GM21360 (cell line): Measurements from ENCODE around the gene GPRC5B.

Source experiments
- ATAC-seq: cut with Tn5 transposase; IDR thresholded peaks from one replicate; pipeline ENCODE4 v1.9.1; 2021; ENCODE audit warnings: mild to moderate bottlenecking, moderate library complexity; ENCODE audit not compliant: unreplicated experiment

The GPRC5B gene

DNA sequence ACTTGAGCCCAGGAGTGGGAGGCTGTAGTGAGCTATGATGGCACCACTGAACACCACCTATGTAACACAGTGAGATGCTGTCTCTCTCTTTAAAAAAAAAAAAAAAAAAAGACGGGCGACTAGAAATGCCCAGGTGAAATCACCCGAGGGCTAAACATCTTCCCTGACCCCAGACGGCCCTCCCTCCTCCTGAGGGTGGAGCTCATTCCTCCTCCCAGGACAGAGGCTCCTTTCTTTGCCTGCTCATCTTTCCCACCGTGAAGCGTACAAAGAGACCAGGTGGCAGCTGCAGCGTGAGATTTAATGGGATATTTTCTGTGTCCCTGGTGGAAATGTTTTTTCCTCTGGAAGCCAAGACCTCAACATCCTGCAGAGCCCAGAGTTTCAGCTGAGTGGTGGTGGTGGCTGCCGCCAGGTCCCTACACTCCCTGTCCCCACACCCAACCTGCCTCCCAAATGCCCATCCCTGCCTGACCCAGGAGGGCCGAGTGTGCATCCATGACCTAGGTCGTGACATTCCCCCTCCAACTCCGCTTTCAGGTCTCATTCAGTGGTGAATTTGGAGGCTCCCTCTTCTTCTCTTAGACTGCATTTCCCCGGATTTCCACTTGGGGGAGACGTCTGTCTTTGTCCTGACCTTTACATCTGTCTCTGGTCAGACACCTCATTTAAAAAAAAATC, 14.4 kb upstream of the GPRC5B start:
- no peak for ATAC-seq

DNA sequence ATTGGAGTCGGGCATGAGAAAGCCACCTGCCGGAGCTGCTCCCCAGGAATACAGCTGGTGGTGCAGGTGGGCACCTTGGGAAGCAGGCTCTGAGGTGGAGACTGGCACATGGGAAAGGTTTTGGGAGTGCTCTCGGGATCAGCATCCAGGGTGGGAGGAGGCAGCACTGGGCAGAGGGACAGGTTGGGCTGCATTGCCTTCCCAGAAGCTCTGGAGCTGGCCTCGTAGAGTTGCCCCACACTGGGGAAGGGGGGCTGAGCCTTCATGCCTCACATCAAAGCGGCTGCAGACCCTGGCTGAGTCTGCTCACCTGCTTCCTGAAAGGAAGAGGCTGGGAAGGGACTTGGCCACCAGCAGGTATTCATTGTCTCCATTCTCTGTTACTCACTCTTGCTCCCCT, 13.5 kb upstream of the GPRC5B start:
- ATAC-seq, result no peak

DNA sequence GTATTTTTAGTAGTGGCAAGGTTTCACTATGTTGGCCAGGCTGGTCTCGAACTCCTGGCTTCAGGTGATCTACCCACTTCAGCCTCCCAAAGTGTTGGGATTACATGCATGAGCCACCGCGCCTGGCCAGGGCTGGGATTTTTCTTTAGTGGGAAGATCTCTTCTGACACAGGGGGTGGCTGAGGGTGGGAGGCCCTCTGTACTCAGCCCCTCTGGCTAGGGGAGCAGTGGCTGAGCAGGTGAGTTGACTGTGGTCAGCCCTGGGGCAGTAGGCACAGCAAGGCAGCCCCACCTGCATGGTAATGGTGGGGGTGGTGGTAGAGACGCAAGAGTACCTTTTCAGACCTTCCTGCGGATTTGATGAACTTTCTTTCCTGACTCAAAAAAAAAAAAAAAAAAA, 12.3 kb upstream of the GPRC5B start:
- no peak for ATAC-seq

DNA sequence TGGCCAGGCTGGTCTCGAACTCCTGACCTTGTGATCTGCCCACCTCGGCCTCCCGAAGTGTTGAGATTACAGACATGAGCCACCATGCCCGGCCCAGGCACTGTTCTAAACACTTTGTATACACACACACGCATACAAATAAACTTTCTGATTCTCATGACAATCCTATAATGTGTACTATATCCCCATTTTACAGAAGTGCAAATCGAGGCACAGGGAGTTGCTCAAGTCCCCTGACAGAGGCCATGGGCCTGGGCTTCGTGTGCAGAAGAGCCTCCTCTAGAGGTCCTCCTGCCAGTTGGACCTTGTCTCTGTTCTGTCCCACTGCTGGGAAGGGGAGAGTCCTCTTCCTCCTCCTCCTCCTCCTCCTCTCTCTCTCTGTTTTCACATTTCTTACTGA, 9.9 kb upstream of the GPRC5B start:
- ATAC-seq, result no peak

DNA sequence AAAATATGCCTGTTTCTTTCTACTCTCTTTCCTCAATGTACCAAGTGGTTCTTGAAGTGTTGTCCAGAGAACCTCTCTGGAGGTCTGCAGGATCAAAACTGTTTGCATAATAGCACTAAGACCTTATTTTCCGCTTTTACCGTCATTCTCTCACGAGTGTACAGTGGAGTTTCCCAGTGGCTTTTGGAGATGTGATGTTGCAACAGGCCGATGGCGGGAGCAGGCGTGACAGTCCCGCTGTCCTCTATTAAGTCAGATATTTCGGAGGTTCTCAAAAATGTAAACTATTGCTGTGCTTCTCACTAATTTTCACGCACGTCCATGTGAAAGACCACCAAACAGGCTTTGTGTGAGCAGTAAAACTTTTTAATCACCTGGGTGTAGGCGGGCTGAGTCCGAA, 8.3 kb upstream of the GPRC5B start:
- ATAC-seq, result no peak

DNA sequence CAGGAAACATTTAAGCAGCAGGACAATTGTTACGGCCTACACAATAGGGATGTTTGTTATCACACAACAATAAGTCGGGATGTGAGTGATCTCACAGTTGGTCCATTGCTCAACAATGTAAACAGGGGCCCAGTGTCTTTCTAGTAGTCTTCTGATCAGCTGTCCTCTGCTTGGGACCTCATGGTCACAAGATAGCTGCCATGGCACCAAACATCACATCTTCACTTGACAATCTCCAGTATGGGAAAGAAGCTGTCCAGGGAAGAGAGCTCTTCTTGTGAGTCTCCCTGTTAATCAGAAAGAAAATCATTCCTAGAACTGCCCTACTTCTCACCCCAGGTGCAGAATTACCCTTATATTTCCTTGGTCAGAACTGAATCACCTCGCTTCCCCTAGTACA, 6.3 kb upstream of the GPRC5B start:
- ATAC-seq, result no peak

DNA sequence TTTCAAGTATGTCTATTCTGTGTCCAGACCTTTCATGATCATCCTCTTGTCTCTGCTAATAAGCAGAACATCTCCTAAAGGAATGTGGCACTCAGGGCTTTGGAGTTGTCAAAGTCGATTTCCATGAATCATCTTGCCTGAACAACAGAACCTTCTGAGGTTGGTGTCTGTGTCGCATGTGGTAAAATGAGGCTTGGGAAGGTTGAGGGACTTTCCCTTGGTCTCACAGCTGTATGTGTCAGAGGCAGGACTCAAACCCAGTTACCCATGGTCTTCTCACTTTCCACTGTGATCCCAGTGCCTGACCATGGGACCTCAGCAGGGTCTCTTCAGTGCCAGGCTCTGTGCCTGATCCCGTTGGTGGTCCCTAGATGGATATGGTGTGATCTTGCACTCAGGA, 4.2 kb upstream of the GPRC5B start:
- no peak for ATAC-seq

DNA sequence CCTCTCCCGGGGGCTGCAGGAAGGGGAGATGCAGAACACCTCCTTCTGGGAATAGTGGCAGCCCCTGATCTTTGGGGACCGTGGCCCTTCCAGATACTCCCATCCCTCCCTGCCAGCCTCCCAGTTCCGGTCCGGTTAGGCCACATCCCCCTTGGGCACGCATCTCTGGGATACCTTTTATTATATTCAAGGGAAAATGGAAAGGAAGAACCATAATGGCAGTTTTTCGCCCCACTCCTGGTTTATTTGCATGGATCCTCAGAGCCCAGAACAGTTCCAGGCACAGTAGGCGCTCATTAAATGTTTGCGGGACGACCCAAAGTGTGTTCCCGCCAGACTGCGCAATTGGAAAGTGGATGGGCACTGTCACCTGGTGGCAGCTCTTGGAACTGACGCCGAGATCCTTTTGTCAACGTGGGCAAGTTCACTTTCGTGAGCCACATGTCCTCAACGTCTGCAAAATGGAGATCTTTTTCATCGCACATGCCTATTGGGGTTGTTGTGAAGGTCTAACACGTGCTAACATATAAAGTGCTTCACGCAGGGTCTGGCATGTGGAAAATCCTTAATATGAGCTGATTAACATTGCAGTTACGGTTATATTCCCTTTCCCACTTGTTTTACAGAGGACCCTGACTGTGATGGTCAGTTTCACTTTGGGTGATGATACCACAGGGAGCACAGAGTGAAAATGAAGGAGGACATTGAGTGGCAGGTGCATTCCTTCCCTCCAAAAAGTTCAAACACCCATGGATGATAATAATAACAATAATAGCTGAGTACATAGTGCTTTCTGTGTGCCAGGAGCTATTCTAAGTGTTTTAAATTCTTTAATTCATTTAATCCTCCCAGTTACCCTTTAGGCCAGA, 1.7 kb upstream of the GPRC5B start:
- ATAC-seq, result no peak

DNA sequence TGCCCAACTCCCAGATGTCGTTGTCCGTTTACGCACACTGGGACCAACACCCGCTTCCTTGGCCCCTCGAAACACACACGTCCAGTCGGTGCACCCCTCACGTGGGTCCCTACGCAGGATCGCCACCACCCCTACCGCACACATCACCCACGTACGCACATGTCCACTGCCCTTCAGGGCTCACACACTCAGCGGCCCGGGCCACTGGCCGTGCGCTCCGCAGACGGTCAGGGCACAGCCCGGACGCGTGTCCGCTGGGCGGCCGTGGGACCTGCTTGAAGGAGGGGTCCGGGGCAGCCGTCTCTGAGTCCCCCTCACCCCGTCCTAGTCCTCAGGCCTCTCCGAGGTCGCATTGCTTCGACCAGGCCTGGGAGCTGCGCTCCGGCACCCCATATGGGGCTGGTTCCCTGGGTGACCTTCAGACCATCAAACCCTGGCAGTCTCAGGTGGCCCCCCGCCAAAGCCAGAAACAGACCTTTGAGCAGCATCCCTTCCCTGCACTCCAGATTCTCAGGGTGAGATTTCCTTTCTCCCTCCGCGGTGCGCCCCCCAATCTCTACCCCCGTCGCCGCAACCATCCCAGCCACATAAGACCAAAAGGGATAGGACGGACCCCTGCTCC, 914 bp upstream of the GPRC5B start:
- ATAC-seq, result no peak

DNA sequence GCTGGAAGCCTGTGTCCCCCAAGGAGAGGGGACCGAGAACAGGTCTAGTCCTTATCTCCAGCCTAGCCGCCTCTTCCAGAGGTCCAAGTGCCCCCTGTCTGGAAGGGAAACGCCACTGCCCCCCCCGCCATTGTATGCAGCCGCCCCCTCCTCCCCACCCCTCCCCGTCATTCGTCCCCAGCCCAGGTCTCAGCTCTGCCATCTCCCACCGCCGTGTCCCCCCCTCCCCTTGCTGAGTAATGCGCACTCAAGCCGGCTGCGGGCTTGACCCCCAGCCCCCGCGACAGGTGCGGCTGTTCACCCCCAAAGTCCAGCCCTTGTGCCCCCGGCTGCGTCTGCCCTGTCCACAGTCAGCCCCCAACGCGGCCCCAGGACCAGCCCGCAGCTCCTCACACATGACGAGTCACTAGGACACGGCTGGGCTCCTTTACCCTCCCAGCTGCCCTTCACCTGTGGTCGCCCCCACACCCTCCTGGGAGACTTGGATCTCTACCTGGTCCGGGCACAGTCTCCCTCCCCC, 622 bp downstream of the GPRC5B start:
- ATAC-seq, result no peak

DNA sequence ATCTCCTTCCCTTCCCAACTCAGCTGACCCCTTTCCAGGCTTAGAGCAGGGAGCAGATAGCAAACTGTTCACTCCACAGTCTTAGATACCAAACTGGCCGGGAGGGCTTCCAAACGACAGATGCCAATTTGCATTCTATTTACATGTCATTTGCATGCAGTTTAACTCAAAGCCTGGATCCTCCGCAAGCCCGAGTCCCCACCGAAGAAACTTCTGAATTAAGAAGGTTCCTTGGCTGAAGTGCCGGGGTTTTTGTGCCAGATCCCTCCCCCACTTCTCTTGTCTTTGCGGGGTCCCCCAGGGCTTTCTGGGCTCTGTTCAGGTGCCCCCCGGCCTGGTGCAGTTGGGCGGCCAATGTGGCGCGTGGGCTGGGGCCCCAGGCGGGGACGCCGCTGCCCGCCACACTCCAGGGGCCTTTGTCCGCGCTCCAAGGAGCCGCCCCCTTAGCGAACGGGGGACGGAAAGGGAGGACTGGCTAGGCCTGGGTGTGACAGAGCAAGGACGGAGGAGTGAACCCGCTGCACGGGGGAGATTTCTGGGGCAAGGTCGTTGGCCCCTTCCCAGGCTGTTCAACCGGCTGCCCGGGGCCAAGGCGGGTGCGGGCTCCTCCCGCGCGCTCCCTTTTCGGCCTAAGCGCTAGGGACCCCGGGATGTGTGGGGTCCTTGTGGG, 1.2 kb downstream of the GPRC5B start:
- ATAC-seq, result no peak

DNA sequence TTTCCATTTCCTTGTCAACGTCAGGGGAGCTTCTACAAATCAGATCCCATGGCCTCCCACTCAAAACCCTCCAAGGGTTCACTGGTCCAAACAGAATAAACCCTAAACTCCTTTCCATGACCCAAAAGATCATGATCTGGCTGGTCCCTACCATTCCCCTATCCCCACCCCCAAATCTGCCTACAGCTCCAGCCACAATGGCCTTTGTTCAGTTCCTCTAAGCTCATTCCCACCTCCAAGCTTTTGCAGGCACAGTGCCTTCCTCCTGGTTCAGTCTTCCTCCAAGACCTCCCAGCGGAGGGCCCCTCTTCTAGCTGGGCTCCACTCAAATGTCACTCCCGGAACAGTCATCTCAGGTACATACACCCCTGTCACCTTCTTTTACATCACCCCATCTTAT, 2.0 kb downstream of the GPRC5B start:
- no peak for ATAC-seq

DNA sequence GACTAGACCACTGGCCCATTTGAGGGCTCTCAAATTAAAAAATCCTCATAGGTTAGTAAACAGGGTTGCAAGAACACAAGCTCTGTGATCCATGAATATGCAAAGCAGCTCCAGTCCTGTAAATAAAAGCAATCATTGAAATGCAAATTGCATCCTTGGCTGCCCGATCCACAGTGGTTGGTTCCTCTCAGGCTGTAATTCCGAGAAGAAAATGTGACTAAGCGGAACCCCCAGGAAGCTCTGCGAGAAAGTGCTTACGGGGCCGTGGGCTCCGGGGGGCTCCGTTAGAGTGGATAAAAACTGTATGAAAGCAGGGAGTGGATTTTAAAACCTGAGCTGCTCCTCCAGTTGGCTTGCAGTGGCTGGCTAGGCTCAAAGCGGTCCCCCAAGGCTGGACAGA, 2.5 kb downstream of the GPRC5B start:
- no peak for ATAC-seq

DNA sequence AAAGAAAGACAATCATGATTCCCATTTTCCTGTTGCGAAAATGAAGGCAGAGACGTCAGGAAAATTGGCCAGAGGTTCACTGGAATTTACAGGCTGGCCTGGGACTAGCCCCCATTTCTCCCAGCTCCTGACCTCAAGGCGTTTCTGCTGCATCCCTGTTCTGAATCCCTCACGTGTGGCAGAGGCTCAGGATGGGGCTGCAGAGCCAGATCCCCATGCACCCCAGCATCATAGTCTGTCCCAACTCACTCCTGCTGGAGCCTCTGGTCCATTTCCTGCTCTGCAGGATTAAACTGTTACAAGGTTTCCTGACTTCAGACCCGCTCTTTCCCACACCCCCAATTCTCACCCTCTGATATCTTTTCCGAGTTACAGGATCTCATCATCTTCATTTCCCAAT, 2.9 kb downstream of the GPRC5B start:
- ATAC-seq, result no peak

DNA sequence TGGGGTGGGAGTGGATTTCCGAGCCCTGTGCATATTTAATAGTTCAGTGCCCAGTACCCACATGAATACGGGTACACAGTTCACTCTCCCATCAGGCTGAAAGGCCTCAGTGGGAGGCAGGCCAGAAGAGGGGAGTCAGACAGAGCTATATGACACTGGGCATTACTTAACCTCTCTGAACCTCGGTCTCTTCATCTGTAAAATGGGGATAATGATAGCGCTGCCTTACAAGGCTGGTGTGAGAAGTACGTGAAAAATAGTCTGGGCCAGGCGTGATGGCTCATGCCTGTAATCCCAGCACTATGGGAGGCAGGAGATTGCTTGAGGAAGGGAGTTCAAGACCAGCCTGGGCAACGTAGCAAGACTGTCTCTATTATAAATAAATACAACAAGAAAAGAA, 3.6 kb downstream of the GPRC5B start:
- no peak for ATAC-seq

DNA sequence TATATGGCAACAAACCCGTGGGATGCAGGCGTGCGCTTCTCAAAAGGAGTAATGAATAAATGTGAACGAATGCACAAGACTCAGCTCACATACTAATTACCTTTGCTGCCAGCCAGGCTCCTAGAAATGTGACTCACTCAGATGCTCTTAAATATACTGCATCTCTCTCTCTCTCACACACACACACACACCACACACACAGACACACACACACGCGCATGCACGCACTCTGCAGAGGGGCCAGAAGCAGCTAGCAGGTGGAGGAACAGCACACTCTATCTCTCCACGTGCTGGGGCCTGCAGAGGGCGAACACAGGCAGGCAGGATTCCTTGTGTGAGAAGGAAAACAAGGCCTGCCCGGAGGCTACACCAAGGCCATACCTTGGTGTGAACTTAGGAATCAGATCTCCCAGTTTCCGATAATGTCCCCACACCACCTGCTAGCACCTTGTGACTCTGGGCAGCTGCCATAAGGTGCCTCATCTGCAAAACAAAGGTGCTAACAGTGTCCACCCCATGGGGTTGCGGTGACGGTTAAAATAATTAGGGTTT, 5.3 kb downstream of the GPRC5B start:
- no peak for ATAC-seq

DNA sequence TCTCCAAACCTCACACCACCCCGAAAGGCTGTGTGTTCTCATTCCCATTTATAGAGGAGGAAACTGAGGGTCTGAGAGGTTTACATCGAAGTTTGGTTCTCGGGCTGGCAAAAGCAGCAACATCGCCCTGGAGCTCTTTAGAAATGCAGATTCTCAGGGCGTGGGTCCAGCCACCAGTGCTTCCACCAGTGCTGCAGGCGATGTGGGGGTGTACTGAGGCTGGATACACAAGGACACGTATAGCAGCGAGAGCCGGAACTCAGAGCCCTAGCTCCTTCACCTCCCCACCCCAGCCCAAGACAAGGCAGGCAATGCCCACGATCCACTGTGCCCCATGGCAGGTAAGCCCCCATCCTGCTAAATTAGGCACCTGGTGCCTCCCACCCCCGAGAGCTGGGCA, 5.9 kb downstream of the GPRC5B start:
- ATAC-seq, result no peak

DNA sequence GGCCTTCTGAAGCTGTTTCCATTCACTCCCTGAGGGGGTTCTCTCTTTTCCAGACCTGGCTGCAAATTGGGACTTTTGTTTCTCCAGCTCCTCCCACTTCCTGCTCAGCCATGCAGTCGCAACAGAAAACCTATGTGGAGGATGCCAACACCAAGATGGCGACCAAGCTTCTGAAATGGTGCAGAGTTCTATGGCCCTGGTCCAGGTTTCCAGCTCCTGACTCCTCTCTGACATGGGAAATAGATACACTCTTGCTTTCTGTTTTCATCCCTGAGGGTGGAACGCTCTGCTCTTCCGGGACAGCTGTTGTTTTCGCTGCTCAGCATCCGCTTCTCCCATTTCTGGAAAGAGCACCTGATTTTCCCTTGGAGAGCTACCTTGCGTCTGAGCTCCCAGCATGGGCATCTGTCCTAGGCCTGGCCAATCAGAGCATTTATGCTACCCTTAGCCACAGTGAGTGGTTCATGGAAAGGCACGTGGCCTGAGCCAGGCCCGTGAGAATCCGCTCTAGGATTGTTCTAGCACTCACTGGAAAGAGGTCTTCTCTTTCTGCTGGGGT, 8.1 kb downstream of the GPRC5B start:
- ATAC-seq, result no peak

DNA sequence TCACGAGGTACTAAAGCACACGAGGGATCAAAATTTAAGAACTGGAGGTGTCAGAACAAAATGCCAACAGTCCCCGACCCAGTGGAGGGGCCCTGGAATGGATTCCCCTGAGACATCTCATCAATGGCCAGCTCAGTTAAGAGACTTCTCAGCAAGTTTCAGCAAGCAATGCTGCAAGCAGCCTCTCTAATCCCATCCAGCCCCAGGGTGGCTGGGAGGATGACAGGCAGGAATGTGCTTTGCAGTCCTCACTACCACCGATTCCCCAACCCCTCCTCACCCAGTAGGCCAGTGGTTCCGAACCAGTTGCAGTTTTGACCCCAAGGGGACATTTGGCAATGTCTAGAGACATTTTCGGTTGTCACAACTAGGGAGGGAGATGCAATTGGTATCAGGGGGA, 8.7 kb downstream of the GPRC5B start:
- ATAC-seq, result no peak

DNA sequence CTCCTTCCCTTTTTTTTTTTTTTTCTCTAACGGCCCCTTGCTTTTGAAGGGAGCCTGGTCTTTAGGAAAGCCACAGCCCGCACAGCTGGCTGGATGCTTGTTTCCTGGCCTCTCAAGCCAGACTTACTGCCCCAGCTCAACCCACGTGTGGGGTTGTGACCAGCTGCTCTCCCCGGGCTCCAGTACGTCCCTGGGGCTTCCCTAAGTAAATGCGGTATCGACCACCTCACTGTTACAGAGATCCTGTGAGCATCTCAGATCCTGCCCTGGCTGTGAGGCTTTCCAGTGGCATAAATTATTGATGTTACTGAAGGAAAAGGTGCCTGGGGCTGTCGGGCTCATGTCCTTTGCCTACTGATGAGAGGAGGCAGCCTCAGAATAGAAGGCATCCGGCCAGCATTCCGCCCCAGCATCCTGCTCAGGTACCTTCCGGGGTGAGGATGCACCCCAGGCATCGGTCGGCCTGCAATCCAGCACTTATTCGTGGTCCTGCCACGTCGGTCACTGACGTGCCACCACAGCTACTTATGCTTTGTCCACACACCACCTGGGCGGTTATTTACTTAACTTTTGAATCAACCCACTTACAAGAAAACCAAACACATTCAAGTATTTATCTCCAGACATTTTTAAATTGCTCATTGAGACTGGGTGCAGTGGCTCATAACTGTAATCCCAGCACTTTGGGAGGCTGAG, 9.6 kb downstream of the GPRC5B start:
- no peak for ATAC-seq
